GM19397 (cell line): ENCODE results near the gene MOB3C.

Experiments used
- ATAC-seq: cut with Tn5 transposase; IDR thresholded peaks from one replicate; pipeline ENCODE4 v1.9.1; 2021; ENCODE audit warnings: mild to moderate bottlenecking, moderate library complexity; ENCODE audit not compliant: unreplicated experiment

MOB3C gene

GRCh38 chr1:46607345-46608130, 9.1 kb downstream of the MOB3C start:
- no peak for ATAC-seq

GRCh38 chr1:46606255-46606965, 10.2 kb downstream of the MOB3C start:
- ATAC-seq = no peak

- ATAC-seq = no peak
These were observed 11.4 kb downstream of the MOB3C start for GRCh38 chr1:46605232-46605631.

- peak; percentile 97 for ATAC-seq
These were observed 12.6 kb downstream of the MOB3C start, which contains the start of gene MKNK1 for GRCh38 chr1:46603858-46604549. TSS of gene MKNK1 (minus strand) at chr1:46604268. CDS start at chr1:46583327, 20,941 bp downstream.

GRCh38 chr1:46603481-46603857, 13.1 kb downstream of the MOB3C start:
- no peak for ATAC-seq

GRCh38 chr1:46601257-46602007, 15.2 kb downstream of the MOB3C start:
- ATAC-seq = no peak

GRCh38 chr1:46599059-46599970, 17.3 kb downstream of the MOB3C start:
- no peak for ATAC-seq

- no peak for ATAC-seq
These were observed 19.8 kb downstream of the MOB3C start for GRCh38 chr1:46596846-46597245.

GRCh38 chr1:46596036-46596435, 20.6 kb downstream of the MOB3C start:
- ATAC-seq = no peak

GRCh38 chr1:46595127-46595526, 21.5 kb downstream of the MOB3C start:
- no peak for ATAC-seq

- ATAC-seq = no peak
These were observed 22.5 kb downstream of the MOB3C start for GRCh38 chr1:46594063-46594462.

- ATAC-seq = no peak
These were observed 23.8 kb downstream of the MOB3C start for GRCh38 chr1:46592823-46593222.

GRCh38 chr1:46589529-46589928, 27.1 kb downstream of the MOB3C start:
- no peak for ATAC-seq

- ATAC-seq = no peak
These were observed 29.5 kb downstream of the MOB3C start for GRCh38 chr1:46587069-46587468.

GRCh38 chr1:46585312-46585938, 31.2 kb downstream of the MOB3C start:
- ATAC-seq = no peak

- no peak for ATAC-seq
These were observed 33.1 kb downstream of the MOB3C start for GRCh38 chr1:46583494-46583893.

GRCh38 chr1:46582972-46583371, 33.6 kb downstream of the MOB3C start:
- no peak for ATAC-seq

GRCh38 chr1:46581681-46582455, 34.7 kb downstream of the MOB3C start:
- no peak for ATAC-seq
